ENCODE measurements around the gene PIGU.

PIGU gene

GRCh38 chr20:34527016-34527415, 149.9 kb downstream of the PIGU start:
- TF ChIP-seq REST (IDR thresholded peaks at IDR 0.05; ENCODE audit: insufficient read depth in 1 of 2, low read depth in 2 of 2, low read length in 2 of 2) = no peak
- TF ChIP-seq SIN3A (IDR thresholded peaks at IDR 0.05; ENCODE audit: borderline replicate concordance, insufficient read depth, low read length) = no peak
- no peak for TF ChIP-seq POLR2AphosphoS5 (IDR thresholded peaks at IDR 0.05; ENCODE audit: low read depth, low read length)
- no peak for TF ChIP-seq FOXP2 (optimal IDR thresholded peaks at IDR 0.05; ENCODE audit: borderline replicate concordance, extremely low read depth, extremely low read length, insufficient read depth)
- TF ChIP-seq TAF1 (IDR thresholded peaks at IDR 0.05; ENCODE audit: borderline replicate concordance, insufficient read depth, low read length) = no peak

GRCh38 chr20:34526466-34526865, 150.4 kb downstream of the PIGU start:
- no peak for TF ChIP-seq POLR2AphosphoS5 (IDR thresholded peaks at IDR 0.05; ENCODE audit: low read depth, low read length)
- TF ChIP-seq FOXP2 (optimal IDR thresholded peaks at IDR 0.05; ENCODE audit: borderline replicate concordance, extremely low read depth, extremely low read length, insufficient read depth) = no peak
- TF ChIP-seq SIN3A (IDR thresholded peaks at IDR 0.05; ENCODE audit: borderline replicate concordance, insufficient read depth, low read length) = no peak
- TF ChIP-seq TAF1 (IDR thresholded peaks at IDR 0.05; ENCODE audit: borderline replicate concordance, insufficient read depth, low read length) = no peak
- TF ChIP-seq REST (IDR thresholded peaks at IDR 0.05; ENCODE audit: insufficient read depth in 1 of 2, low read depth in 2 of 2, low read length in 2 of 2) = no peak

GRCh38 chr20:34525709-34526416, 151.0 kb downstream of the PIGU start:
- TF ChIP-seq SIN3A (IDR thresholded peaks at IDR 0.05; ENCODE audit: borderline replicate concordance, insufficient read depth, low read length) (peak; percentile 99), FOXP2 (optimal IDR thresholded peaks at IDR 0.05; ENCODE audit: borderline replicate concordance, extremely low read depth, extremely low read length, insufficient read depth) (peak; percentile 97), POLR2AphosphoS5 (IDR thresholded peaks at IDR 0.05; ENCODE audit: low read depth, low read length) (no peak), REST (IDR thresholded peaks at IDR 0.05; ENCODE audit: insufficient read depth in 1 of 2, low read depth in 2 of 2, low read length in 2 of 2) (0 out of 4 replicates have a peak, but pooled peaks of 1 of the 2 experiments have one; percentile 57), TAF1 (IDR thresholded peaks at IDR 0.05; ENCODE audit: borderline replicate concordance, insufficient read depth, low read length) (peak; percentile 25; the same call in 1 of the 2 replicates)

GRCh38 chr20:34525342-34525708, 151.6 kb downstream of the PIGU start:
- no peak for TF ChIP-seq SIN3A (IDR thresholded peaks at IDR 0.05; ENCODE audit: borderline replicate concordance, insufficient read depth, low read length)
- TF ChIP-seq POLR2AphosphoS5 (IDR thresholded peaks at IDR 0.05; ENCODE audit: low read depth, low read length) = no peak
- TF ChIP-seq REST (IDR thresholded peaks at IDR 0.05; ENCODE audit: insufficient read depth in 1 of 2, low read depth in 2 of 2, low read length in 2 of 2) = no peak
- no peak for TF ChIP-seq TAF1 (IDR thresholded peaks at IDR 0.05; ENCODE audit: borderline replicate concordance, insufficient read depth, low read length)
- no peak for TF ChIP-seq FOXP2 (optimal IDR thresholded peaks at IDR 0.05; ENCODE audit: borderline replicate concordance, extremely low read depth, extremely low read length, insufficient read depth)

Data from PFSK-1 (cell line).